HG03460 (cell line): ENCODE results near the gene PSME3IP1.
"Not testable (repeated sequence)": the region's sequence is repeated elsewhere in the genome, so short reads cannot be mapped to it uniquely, and the experiment has no call there.

Source experiments
- ATAC-seq: cut with Tn5 transposase; IDR thresholded peaks from one replicate; pipeline ENCODE4 v1.9.1; 2021; ENCODE audit not compliant: unreplicated experiment

Gene PSME3IP1, protein sequence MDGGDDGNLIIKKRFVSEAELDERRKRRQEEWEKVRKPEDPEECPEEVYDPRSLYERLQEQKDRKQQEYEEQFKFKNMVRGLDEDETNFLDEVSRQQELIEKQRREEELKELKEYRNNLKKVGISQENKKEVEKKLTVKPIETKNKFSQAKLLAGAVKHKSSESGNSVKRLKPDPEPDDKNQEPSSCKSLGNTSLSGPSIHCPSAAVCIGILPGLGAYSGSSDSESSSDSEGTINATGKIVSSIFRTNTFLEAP

DNA sequence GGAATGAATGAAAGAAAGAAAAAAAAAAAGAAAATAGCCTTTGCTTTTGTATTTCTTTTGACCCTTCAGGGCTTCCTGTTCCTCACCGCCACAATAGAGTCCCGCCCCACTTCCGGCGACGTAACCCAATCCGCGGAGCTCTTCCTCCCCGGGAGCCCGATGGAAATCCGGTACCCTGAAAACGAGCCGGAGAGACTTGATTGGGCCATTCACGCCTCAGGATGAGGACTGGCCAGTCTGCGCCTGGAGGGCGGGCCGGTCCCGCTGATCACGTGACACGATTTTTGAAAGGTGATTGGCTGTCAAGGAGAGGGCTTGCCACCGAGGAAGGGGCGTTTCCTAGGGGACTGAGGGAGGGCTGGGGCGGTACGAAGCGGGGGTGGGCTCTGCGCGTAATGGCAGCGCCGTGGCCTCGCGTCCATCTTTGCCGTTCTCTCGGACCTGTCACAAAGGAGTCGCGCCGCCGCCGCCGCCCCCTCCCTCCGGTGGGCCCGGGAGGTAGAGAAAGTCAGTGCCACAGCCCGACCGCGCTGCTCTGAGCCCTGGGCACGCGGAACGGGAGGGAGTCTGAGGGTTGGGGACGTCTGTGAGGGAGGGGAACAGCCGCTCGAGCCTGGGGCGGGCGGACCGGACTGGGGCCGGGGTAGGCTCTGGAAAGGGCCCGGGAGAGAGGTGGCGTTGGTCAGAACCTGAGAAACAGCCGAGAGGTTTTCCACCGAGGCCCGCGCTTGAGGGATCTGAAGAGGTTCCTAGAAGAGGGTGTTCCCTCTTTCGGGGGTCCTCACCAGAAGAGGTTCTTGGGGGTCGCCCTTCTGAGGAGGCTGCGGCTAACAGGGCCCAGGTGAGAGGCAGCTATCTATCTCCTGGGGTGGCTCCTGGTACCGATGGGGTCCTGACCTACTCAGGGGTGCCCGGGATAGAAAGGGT, at the start of gene PSME3IP1, which contains the start of gene RSPRY1:
TSS of gene PSME3IP1 (minus strand) at position 95 of the 927 bp plus-strand sequence. CDS start 12,185 bp downstream, outside the sequence.
TSS of gene RSPRY1 (plus strand) at position 385 of the 927 bp plus-strand sequence. CDS start 18,330 bp downstream, outside the sequence.
- ATAC-seq: peak; percentile 79

DNA sequence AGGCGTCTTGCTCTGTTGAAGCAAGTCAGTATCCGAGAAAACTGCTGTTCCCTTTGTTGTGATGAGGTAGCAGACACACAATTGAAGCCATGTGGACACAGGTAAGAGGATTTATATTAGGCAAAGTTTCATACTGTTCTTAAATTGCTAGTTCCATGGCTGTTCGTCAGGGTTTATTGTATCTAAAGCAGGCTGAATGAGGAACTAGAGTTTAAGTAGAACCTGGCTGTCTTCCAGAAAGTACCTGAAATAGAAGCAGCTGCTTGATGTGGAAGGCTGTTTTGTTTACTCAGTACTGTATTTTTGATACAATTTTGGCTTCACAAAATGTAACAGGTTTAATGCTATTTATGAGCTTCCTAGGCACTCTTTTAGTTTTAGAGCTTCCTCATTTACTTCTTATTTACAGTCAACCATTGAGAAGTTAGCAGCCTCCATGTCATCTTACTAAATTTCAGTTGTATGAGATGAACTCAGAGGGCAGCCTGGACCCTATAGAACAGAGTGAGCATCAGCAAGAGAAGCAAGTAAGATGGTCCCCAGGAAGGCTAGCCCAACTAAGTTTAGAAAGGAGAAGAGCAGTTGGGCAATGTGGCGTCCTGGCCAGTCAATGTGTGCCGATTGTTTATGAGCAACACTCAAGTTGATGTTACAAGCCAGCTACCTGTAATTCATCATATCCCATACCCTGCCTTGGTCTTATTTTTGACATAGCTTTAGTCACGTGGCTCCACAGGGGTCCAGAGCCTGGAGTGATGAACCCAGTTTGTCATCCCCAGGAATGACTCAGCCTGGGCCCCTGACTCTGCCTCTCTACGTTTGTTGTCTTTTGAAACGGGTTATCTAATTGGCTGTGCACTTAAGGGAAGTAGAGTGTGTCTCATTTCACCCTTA, 49.5 kb upstream of the PSME3IP1 start:
- ATAC-seq: no peak

DNA sequence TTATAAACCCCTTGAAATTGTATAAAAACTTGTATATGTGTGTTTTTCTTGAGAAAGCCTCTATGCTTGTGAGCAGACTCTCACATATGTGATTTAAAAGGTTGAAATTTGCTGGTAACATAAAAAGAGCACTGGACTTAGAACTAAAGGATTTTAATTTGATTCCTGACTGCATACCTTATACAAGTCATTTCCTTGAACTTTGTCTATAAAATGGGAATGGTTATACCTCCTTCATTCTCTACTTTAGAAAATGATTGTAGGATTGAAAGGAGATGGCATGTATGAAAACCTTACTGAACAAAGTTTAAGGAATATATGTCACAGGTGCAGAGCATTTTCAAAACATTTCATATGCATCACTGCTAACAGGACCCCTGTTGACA, 48.9 kb upstream of the PSME3IP1 start:
- ATAC-seq: no peak

DNA sequence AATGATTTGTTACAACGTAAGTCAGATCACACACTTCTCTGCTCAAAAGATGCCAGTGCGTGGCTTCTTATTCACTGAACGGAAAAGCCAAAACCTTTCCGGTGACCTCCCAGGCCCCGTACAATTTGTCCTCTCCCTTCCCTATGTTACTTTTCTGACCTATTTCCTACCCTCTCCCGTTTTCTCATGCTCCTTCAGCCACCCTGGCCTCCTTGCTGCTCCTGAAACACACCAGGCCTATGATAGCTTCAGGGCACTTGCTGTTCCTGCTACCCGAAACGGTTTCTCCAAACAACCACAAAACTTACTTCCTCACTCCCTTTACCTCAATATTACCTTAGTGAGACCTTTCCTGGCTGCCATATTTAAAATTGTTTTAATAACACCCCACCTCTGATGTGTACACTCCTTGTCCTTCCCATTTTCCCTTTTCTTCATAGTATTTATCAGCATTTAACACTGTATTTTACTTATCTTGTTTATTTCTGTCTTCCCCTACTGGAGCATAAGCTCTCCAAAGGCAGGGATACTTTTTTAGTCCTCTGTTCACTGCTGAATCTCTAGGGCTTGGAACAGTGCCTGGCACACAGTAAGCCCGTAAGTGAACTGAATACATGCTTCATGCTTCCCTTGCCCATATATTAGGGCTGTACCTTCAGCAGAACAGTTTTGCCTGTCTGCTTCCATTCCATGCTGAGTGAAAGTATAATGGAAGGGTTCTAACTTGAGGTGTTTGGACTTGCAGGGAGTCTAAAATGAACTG, 48.3 kb upstream of the PSME3IP1 start:
- no peak for ATAC-seq

DNA sequence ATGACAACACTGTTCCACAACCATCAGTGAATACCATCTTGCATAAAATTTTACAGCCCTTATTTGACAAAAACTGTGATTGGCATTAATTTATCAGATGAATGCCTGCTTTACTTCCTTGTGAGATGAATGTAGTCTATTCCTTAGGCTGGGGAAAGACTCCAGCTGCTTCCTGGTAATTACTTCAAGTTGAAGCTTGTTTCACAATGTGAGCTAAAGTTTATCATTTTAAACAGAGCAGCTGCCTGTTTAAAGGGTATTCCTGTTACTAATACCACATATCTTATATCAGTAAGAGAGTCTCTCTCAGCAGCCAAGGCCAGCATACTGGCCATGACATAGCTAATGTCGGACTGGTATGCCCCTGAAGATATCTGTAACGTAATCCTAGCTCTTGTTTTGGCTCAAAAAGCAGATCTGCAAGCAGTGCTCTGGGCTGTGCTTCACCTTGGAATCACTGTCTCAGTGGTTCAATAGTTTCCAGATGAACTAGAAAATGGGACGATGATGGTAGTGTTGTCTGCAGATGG, 46.0 kb upstream of the PSME3IP1 start:
- no peak for ATAC-seq

DNA sequence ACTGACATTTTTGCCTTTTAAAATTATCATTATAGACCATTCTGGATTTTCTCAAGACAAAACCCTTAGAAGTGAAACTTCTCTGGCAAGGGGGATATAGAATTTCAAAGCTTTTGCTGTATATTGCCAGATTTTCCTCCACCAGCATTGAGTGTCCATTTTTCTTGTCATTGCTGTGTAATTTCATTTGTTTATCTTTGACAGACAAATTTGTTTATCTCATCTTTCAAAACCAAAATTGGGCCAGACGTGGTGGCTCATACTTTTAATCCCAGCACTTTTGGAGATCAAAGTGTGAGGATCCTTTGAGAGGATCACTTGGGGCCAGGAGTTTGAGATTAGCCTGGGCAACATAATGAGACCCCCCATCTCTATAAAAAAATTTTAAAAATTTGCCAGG, 43.2 kb upstream of the PSME3IP1 start:
- ATAC-seq: no peak

DNA sequence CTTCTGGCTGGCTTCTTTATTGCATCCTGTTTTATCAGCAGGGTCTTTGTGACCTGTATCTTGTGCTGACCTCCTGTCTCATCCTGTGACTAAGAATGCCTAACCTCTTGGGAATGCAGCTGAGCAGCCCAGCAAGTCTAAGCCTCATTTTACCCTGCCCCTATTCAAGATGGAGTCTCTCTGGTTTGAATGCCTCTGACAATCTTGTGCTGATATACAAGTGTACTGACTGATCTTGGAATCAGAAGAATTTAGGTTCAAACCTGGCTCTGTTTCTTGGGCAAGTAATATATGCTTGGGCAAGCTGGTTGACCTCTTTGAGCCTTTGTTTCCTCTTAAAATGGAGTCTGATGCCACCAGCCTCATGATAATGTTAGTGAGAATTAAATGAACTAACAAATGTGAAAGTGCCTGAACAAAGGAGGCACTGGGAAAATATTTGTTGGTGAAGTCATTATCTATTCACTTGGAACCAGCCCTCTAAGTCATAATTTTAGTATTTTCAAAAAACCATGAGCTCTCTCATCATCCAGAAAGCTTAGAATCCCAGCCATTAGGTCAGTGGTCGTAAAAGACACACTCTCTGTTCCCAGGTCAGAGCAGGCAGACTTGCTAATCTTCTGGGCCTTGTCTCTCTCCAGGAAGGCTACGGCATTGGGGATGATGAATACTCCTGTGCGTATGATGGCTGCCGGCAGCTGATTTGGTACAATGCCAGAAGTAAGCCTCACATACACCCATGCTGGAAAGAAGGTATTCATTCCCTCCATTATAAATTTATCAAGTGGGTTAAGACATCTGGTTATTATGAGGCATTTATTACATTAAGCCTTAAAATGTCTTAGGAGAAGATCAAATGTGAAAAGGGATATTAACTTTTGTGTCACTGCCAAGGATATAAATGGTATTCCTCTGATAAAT, 41.1 kb upstream of the PSME3IP1 start:
- ATAC-seq: no peak

DNA sequence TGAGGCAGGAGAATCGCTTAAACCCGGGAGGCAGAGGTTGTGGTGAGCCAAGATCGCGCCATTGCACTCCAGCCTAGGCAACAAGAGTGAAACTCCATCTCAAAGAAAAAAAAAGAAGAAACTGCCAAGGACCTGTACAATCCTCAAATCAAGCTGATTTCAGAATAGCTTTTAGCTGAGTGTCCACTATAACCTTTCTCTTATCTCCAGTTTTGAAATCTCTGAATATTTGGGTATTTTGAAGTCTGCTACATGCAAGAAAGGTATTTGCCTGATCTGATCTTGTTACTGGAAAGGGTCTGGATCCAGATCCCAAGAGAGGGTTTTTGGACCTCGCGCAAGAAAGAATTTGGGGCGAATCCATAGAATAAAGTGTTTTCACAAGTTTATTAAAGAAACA, 40.1 kb upstream of the PSME3IP1 start:
- no peak for ATAC-seq

DNA sequence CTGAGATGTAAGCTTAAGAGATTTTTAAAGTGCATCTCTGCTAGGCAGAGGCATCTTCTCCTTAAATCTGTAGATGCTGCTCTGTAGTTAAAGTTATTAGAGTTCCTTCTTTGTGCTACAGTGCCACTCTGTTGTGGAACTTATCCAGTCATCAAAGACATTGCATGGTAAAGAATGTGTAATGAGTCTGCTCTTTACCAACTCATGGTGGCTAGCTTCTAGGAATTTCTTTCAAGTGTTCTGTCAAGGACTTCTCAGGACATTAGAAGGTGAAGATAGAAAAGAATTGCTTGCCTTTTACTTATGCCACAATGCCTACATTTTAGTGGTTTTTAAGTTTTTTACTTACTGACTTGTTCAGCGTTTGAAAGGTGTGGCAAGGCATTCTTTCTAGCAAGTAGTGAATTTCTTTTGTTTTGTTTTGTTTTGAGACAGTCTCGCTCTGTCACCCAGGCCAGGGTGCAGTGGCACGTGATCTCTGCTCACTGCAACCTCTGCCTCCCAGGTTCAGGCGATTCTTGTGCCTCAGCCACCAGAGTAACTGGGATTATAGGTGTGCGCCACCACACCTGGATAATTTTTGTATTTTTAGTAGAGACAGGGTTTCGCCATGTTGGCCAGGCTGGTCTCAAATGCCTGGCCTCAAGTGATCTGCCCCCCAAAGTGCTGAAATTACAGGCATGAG, 39.0 kb upstream of the PSME3IP1 start:
- ATAC-seq: no peak

DNA sequence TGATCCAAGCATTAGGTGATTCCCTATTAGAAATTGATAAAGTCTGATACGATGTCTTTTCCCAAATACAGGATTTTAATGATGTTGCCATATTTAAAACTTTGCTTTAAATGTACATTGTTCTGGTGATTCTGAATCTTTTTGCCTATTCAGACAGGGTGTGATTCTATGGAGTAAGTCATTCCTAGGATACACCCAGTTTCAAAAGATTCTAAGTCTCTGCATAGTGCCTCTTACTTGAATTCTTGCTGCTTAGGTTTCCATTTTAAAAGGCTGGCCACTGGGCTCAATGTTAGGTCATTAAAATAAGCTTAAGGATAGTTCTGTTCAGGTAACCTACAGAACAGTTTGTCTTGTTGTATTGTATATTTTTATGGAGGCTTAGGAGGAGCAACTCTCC, 37.2 kb upstream of the PSME3IP1 start:
- ATAC-seq: no peak

DNA sequence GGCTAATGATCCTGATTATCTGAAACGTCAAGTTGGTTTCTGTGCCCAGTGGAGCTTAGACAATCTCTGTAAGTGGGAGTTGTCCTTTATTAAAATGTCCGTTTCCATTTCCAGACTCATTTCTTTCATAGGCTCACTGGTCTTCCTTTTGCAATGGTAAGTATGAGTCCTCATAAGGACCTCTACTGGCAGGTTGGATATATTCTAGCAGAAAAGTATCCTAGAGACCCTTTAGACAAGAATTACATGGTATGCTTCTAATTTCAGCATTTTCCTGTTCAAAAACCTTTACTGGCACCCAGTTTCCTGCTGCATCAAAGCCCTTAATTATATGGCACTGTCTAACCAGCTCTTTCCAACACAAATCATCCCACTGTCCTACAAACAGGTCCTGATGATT, 31.1 kb upstream of the PSME3IP1 start:
- ATAC-seq: no peak

DNA sequence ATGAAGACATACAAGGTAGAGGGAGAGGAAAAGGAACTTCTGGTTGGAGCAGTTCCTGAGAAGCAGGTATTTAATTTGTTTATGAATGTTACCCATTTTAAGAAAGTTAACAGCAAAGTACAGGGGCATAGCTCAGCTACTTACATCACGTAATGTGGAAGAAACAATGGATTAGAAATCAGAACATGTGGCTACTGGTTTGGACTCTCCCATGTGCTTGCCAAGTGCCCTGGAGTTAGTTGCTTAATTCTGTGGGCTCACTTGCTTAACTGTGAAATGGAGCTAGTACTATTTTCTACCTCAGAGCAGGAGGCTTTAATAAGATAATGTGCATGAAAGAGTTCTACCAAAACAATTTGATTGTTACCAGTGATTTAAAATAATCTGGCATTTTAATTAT, 27.6 kb upstream of the PSME3IP1 start:
- no peak for ATAC-seq

DNA sequence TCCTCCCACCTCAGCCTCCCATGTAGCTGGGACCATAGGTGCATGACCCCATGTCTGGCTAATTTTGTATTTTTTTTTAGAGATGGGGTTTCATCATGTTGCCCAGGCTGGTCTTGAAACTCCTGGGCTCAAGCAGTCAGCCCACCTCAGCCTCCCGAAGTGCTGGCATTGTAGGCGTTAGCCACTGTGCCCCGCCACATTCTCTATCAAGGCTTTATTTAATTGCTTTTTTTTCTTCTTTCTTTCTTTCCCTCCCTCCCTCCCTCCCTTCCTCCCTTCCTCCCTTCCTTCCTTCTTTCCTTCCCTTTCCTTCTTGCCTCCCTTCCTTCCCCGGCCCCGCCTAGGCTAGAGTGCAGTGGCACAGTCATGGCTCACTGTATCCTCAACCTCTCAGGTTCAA, 23.9 kb upstream of the PSME3IP1 start:
- ATAC-seq: no peak

DNA sequence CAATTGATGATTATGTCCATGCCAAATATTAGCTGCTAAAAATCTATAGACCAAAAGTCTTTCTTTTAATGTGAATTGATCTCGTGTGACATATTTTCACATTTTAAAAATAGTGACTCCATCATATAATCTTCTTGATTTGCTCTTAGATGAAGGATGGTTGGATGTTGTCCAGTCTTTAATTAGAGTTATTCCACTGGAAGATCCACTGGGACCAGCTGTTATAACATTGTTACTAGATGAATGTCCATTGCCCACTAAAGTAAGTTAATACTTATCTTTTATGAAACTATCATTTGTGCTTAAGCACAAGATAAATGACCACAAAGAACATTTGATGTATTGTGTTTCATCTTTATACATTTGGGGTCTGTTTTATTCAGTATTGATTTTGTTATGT, 23.1 kb upstream of the PSME3IP1 start:
- no peak for ATAC-seq

DNA sequence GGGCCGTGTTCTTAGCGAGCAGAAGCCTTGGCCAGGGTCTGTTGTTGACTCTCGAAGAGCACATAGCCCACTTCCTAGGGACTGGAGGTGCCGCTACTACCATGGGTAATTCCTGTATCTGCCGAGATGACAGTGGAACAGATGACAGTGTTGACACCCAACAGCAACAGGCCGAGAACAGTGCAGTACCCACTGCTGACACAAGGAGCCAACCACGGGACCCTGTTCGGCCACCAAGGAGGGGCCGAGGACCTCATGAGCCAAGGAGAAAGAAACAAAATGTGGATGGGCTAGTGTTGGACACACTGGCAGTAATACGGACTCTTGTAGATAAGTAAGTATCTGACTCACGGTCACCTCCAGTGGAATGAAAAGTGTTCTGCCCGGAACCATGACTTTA, 18.8 kb upstream of the PSME3IP1 start:
- ATAC-seq: no peak

DNA sequence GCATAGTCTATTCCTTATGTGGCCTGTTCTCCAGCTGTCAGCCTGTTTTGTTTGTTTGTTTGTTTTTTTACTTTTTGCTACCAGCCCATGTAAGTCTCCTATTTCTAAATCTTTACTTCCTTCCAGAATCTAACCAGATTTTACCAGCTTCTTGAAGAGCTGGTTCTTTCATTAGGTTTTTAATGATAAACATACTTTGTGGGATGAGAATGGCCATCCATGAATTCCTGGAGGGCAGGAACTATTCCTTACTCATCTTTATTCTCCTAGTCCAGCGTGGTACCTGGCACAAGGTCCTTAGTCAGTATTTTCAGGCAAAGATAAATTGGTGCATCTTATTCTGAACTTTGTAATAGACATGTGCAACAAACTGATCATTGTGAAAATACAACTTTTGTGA, 17.6 kb upstream of the PSME3IP1 start:
- no peak for ATAC-seq

DNA sequence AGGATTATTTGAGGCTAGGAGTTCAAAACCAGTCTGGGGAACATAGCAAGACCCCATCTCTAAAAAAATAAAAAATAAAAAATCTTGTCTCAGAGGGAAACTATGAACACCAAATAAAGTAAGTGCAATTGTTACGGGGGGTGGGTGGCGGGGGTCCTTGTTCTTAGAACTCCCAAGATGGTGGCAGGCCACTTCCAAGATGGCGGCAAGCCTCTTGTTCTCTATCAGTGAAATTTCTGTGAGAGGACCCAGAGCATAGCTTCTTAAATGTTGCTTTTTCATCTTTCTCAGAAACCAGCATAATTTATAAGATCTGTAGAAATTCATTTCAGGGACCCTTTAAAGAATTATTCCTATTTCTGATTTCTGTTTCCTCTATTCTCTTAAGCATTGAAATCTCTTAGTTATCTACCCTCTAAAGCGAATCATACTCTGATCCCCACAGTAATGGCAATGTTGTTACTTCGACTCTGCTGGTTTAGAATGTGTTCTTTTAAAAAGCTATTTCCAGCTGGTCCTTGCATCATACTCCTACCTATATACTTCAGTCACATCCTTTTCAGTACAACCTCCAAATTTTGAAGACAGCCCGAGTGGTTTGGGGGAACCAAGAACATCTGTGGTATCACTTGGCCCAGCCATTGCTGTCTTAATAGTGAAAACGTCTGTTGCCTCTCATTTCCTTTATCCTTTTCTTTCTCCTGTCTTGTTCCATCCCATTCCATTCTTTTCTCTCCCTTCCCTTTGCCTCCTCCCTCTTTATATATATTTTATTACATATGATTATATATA, 16.5 kb upstream of the PSME3IP1 start:
- ATAC-seq: no peak

DNA sequence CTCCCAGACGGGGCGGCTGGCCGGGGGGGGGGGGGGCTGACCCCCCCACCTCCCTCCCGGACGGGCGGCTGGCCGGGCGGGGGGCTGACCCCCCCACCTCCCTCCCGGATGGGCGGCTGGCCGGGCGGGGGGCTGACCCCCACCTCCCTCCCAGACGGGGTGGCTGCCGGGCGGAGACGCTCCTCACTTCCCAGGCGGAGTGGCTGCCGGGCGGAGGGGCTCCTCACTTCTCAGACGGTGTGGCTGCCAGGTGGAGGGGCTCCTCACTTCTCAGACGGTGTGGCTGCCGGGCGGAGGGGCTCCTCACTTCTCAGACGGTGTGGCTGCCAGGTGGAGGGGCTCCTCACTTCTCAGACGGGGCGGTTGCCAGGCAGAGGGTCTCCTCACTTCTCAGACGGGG, 15.1 kb upstream of the PSME3IP1 start:
- not testable (repeated sequence) for ATAC-seq
